ENCODE data around the gene KCNQ1. TPM values are rescaled to one million over a fixed set of nuclear protein-coding genes. Genes with fewer than 3 reads are reported as not detected.
A peak's percentile ranks its signal among the peaks of the same experiment; 100 is the strongest.

The KCNQ1 gene
- polyA plus RNA-seq, 1 donor (not counting 4 experiments of a cell fraction or from before 2014, with no cell fraction given), result not detected

- Histone ChIP-seq H3K4me3 (ENCODE audit: control insufficient read depth in 2 of 3, extremely low read depth in 1 of 3, insufficient read depth in 2 of 3, low read depth in 1 of 3, low read length in 3 of 3) (no peak overlapping the region), H3K27ac (ENCODE audit: control insufficient read depth, insufficient read depth, low read length) (no peak overlapping the region), H4K20me1 (ENCODE audit: control insufficient read depth, extremely low read depth, insufficient read depth, low read length) (no peaks in the 10 kb centered on the region), H3K4me1 (ENCODE audit: control insufficient read depth, extremely low read depth, insufficient read depth, low read length) (no peaks in the 10 kb centered on the region), H3K79me2 (ENCODE audit: control insufficient read depth, insufficient read depth, low read length) (no peaks in the 10 kb centered on the region), H3K36me3 (ENCODE audit: control insufficient read depth in 2 of 2, extremely low read depth in 1 of 2, insufficient read depth in 2 of 2, low read length in 2 of 2) (no peaks in the 10 kb centered on the region), H3K9me1 (ENCODE audit: control insufficient read depth, extremely low read depth, insufficient read depth, low read length) (no peaks in the 10 kb centered on the region), H3K4me2 (ENCODE audit: control insufficient read depth, extremely low read depth, insufficient read depth, low read depth, low read length) (no peak overlapping the region), H3K27me3 (ENCODE audit: control insufficient read depth, extremely low read depth, insufficient read depth, low read length) (peaks cover 61% of the 10 kb centered on the region), H2AFZ (ENCODE audit: control insufficient read depth, low read length) (no peak overlapping the region), H3K9me3 (ENCODE audit: control insufficient read depth, low read depth, low read length) (no peaks in the 10 kb centered on the region), H3K9ac (ENCODE audit: control insufficient read depth, extremely low read depth, insufficient read depth, low read length) (no peak overlapping the region)
- dilution Hi-C loops (cut with MboI; ENCODE audit: extremely low pct_ligation_motif_present, low sequenced_read_pairs), result no loop called here
- DNase-seq (ENCODE audit: low read depth, low spot score) (no peak), FAIRE-seq (no peak)
- no peak for TF ChIP-seq CTCF (optimal IDR thresholded peaks at IDR 0.05 in 1 of 3, IDR thresholded peaks at IDR 0.05 in 1 of 3, conservative IDR thresholded peaks at IDR 0.05 in 1 of 3; ENCODE audit: extremely low read depth in 1 of 3, insufficient read depth in 2 of 3, low read length in 3 of 3)
- TF ChIP-seq EZH2 (IDR thresholded peaks at IDR 0.05; ENCODE audit: low read length), result no peak
Observed at GRCh38 chr11:2868506-2869133, 423.8 kb downstream of the KCNQ1 start.

GRCh38 chr11:2869134-2869526 lies 424.3 kb downstream of the KCNQ1 start:
- Histone ChIP-seq H3K27me3 (ENCODE audit: control insufficient read depth, extremely low read depth, insufficient read depth, low read length) (peaks cover 59% of the 10 kb centered on the region), H3K27ac (ENCODE audit: control insufficient read depth, insufficient read depth, low read length) (no peak overlapping the region), H3K9ac (ENCODE audit: control insufficient read depth, extremely low read depth, insufficient read depth, low read length) (no peak overlapping the region), H3K9me3 (ENCODE audit: control insufficient read depth, low read depth, low read length) (no peaks in the 10 kb centered on the region), H3K4me2 (ENCODE audit: control insufficient read depth, extremely low read depth, insufficient read depth, low read depth, low read length) (no peak overlapping the region), H3K9me1 (ENCODE audit: control insufficient read depth, extremely low read depth, insufficient read depth, low read length) (no peaks in the 10 kb centered on the region), H3K79me2 (ENCODE audit: control insufficient read depth, insufficient read depth, low read length) (no peaks in the 10 kb centered on the region), H3K4me3 (ENCODE audit: control insufficient read depth in 2 of 3, extremely low read depth in 1 of 3, insufficient read depth in 2 of 3, low read depth in 1 of 3, low read length in 3 of 3) (no peak overlapping the region), H4K20me1 (ENCODE audit: control insufficient read depth, extremely low read depth, insufficient read depth, low read length) (no peaks in the 10 kb centered on the region), H3K4me1 (ENCODE audit: control insufficient read depth, extremely low read depth, insufficient read depth, low read length) (no peaks in the 10 kb centered on the region), H2AFZ (ENCODE audit: control insufficient read depth, low read length) (no peak overlapping the region), H3K36me3 (ENCODE audit: control insufficient read depth in 2 of 2, extremely low read depth in 1 of 2, insufficient read depth in 2 of 2, low read length in 2 of 2) (no peaks in the 10 kb centered on the region)
- FAIRE-seq (no peak), DNase-seq (ENCODE audit: low read depth, low spot score) (no peak)
- TF ChIP-seq EZH2 (IDR thresholded peaks at IDR 0.05; ENCODE audit: low read length) (peak; percentile 88), CTCF (optimal IDR thresholded peaks at IDR 0.05 in 1 of 3, IDR thresholded peaks at IDR 0.05 in 1 of 3, conservative IDR thresholded peaks at IDR 0.05 in 1 of 3; ENCODE audit: extremely low read depth in 1 of 3, insufficient read depth in 2 of 3, low read length in 3 of 3) (no peak)
- dilution Hi-C loops (cut with MboI; ENCODE audit: extremely low pct_ligation_motif_present, low sequenced_read_pairs), result no loop called here

All from keratinocyte (primary cell).